Keratinocyte (primary cell): ENCODE results near the gene PUS1. TPM values are rescaled to one million over a fixed set of nuclear protein-coding genes. Genes with fewer than 3 reads are reported as not detected.

Source experiments
- DNase-seq: peaks from one replicate; pipeline ENCODE4 v3.0.0-alpha.2; 2011; ENCODE audit warnings: low read depth, missing footprints, low spot score
- FAIRE-seq: peaks from 2 replicates; lab custom pipeline; 2011; peaks lifted over from hg19 to GRCh38; lab: Jason Lieb, UNC
- H2AFZ ChIP-seq: 2 replicates; pipeline ENCODE4 v1.6.0; 2012; ENCODE audit warnings: low read length, control low read depth, inconsistent platforms; ENCODE audit not compliant: control insufficient read depth
- H3K27ac ChIP-seq: 2 replicates; pipeline ENCODE4 v1.5.1; 2011; ENCODE audit warnings: low read length; ENCODE audit not compliant: control insufficient read depth, insufficient read depth
- H3K27me3 ChIP-seq: 3 replicates; pipeline ENCODE4 v1.6.0; 2011; ENCODE audit warnings: low read length; ENCODE audit not compliant: control insufficient read depth, insufficient read depth; ENCODE audit errors: extremely low read depth
- H3K36me3 ChIP-seq, 2 experiments: 2 replicates in 1 of 2; 3 replicates in 1 of 2; pipeline ENCODE4 v1.5.1; 2011; ENCODE audit warnings: low read length in 2 of 2, mild to moderate bottlenecking in 1 of 2; ENCODE audit not compliant: control insufficient read depth in 2 of 2, insufficient read depth in 2 of 2; ENCODE audit errors: extremely low read depth in 1 of 2
- H3K4me1 ChIP-seq: 3 replicates; pipeline ENCODE4 v1.5.1; 2011; ENCODE audit warnings: low read length; ENCODE audit not compliant: control insufficient read depth, insufficient read depth; ENCODE audit errors: extremely low read depth
- H3K4me2 ChIP-seq: 3 replicates; pipeline ENCODE4 v1.6.0; 2011; ENCODE audit warnings: low read depth, low read length; ENCODE audit not compliant: control insufficient read depth, insufficient read depth; ENCODE audit errors: extremely low read depth
- H3K4me3 ChIP-seq, 3 experiments: fragments of 200-600 bp in 1 of 3; sonication (generic) in 1 of 3; 2 replicates in 2 of 3; 3 replicates in 1 of 3; pipeline ENCODE4 v1.5.1; 2011 to 2016; ENCODE audit warnings: low read length in 3 of 3, mild to moderate bottlenecking in 3 of 3, control low read depth in 2 of 3, inconsistent platforms in 1 of 3, low read depth in 1 of 3, mixed read lengths in 1 of 3, mixed run types in 1 of 3, moderate library complexity in 1 of 3; ENCODE audit not compliant: control insufficient read depth in 2 of 3, insufficient read depth in 2 of 3; ENCODE audit errors: extremely low read depth in 1 of 3
- H3K79me2 ChIP-seq: 2 replicates; pipeline ENCODE4 v1.6.0; 2012; ENCODE audit warnings: low read length; ENCODE audit not compliant: control insufficient read depth, insufficient read depth
- H3K9ac ChIP-seq: 3 replicates; pipeline ENCODE4 v1.6.0; 2011; ENCODE audit warnings: low read length; ENCODE audit not compliant: control insufficient read depth, insufficient read depth; ENCODE audit errors: extremely low read depth
- H3K9me1 ChIP-seq: 3 replicates; pipeline ENCODE4 v1.6.0; 2011; ENCODE audit warnings: low read length; ENCODE audit not compliant: control insufficient read depth, insufficient read depth; ENCODE audit errors: extremely low read depth
- H3K9me3 ChIP-seq: 2 replicates; pipeline ENCODE4 v1.5.1; 2012; ENCODE audit warnings: low read depth, low read length; ENCODE audit not compliant: control insufficient read depth
- H4K20me1 ChIP-seq: 3 replicates; pipeline ENCODE4 v1.6.0; 2011; ENCODE audit warnings: low read length; ENCODE audit not compliant: control insufficient read depth, insufficient read depth; ENCODE audit errors: extremely low read depth
- CTCF ChIP-seq, 3 experiments: IDR thresholded peaks in 1 of 3; conservative IDR thresholded peaks in 1 of 3; optimal IDR thresholded peaks in 1 of 3; 2 replicates in 2 of 3; 3 replicates in 1 of 3; pipeline versions ENCODE3 to v1.5.1; 2011; ENCODE audit warnings: low read length in 3 of 3, mild to moderate bottlenecking in 3 of 3, moderate library complexity in 2 of 3, control low read depth in 1 of 3, inconsistent platforms in 1 of 3; ENCODE audit not compliant: insufficient read depth in 2 of 3; ENCODE audit errors: extremely low read depth in 1 of 3
- EZH2 ChIP-seq: IDR thresholded peaks from one replicate; pipeline ENCODE4 v1.6.1; 2012; ENCODE audit warnings: inconsistent platforms, mild to moderate bottlenecking, low read length, moderate library complexity
- dilution Hi-C: fragments of 300-500 bp; cut with MboI; formaldehyde crosslinking; loops from one replicate; pipeline ENCODE4 v1.7.0; 2020; ENCODE audit warnings: low sequenced_read_pairs; ENCODE audit not compliant: extremely low pct_ligation_motif_present
- polyA plus RNA-seq, 5 experiments: library from polyadenylated mRNA; depleted of rRNA in 3 of 5; stranded (reverse) in 3 of 5; stranded (forward) in 1 of 5; unstranded in 1 of 5; fragments of >200 nt; gene quantifications; 1 replicate in 1 of 5; 2 replicates in 3 of 5; 3 replicates in 1 of 5; pipeline versions ENCODE4 v1.2.1 to v1.2.3, GENCODE V29; 2011 to 2012; ENCODE audit warnings: missing spikeins in 2 of 5, low read depth in 1 of 5, low replicate concordance in 1 of 5

The PUS1 gene
- polyA plus RNA-seq, 1 donor (not counting 4 experiments of a cell fraction or from before 2014, with no cell fraction given) = 25.8 TPM

- no peaks in the 10 kb centered on the region for H4K20me1 ChIP-seq
- H3K9me1 ChIP-seq = no peaks in the 10 kb centered on the region
- TF ChIP-seq EZH2 = no peak
- no peak for TF ChIP-seq CTCF (optimal IDR thresholded peaks at IDR 0.05 in 1 of 3, IDR thresholded peaks at IDR 0.05 in 1 of 3, conservative IDR thresholded peaks at IDR 0.05 in 1 of 3; ENCODE audit: extremely low read depth in 1 of 3, insufficient read depth in 2 of 3, low read length in 3 of 3)
- H3K4me1 ChIP-seq = no peaks in the 10 kb centered on the region
- FAIRE-seq (no peak), DNase-seq (no peak)
- no peak overlapping the region for H3K27ac ChIP-seq
- no peak overlapping the region for H2AFZ ChIP-seq
- no peaks in the 10 kb centered on the region for H3K79me2 ChIP-seq
- H3K36me3 ChIP-seq = peaks cover 28 to 35% of the 10 kb centered on the region in 2 experiments
- H3K9ac ChIP-seq = no peak overlapping the region
- no peak overlapping the region for H3K4me3 ChIP-seq
- H3K4me2 ChIP-seq = no peak overlapping the region
- dilution Hi-C loops = no loop called here
- H3K27me3 ChIP-seq = no peaks in the 10 kb centered on the region
- H3K9me3 ChIP-seq = no peaks in the 10 kb centered on the region
Observed at GRCh38 chr12:131989021-131989420, 59.9 kb downstream of the PUS1 start.

GRCh38 chr12:131990066-131990979 is 61.2 kb downstream of the PUS1 start:
- Histone ChIP-seq H3K27me3 (no peaks in the 10 kb centered on the region), H3K27ac (no peak overlapping the region), H3K36me3 (peaks cover 29 to 32% of the 10 kb centered on the region in 2 experiments), H3K4me2 (no peak overlapping the region), H4K20me1 (no peaks in the 10 kb centered on the region), H3K9ac (no peak overlapping the region), H3K9me1 (no peaks in the 10 kb centered on the region), H3K79me2 (no peaks in the 10 kb centered on the region), H3K9me3 (no peaks in the 10 kb centered on the region), H3K4me1 (no peaks in the 10 kb centered on the region), H2AFZ (no peak overlapping the region), H3K4me3 (no peak overlapping the region)
- dilution Hi-C loops = no loop called here
- TF ChIP-seq EZH2 = no peak
- no peak for TF ChIP-seq CTCF (optimal IDR thresholded peaks at IDR 0.05 in 1 of 3, IDR thresholded peaks at IDR 0.05 in 1 of 3, conservative IDR thresholded peaks at IDR 0.05 in 1 of 3; ENCODE audit: extremely low read depth in 1 of 3, insufficient read depth in 2 of 3, low read length in 3 of 3)
- FAIRE-seq = no peak
- DNase-seq = no peak
